GM12878 (cell line): ENCODE data around the gene DNAAF9. TPM values are rescaled to one million over a fixed set of nuclear protein-coding genes. Genes with fewer than 3 reads are reported as not detected.

Experiments used
- BMI1 ChIP-seq: fragments of 450-650 bp; IDR thresholded peaks from 2 replicates; pipeline ENCODE4 v1.6.1; 2016; ENCODE audit warnings: mild to moderate bottlenecking, moderate library complexity, borderline replicate concordance
- CHD2 ChIP-seq: IDR thresholded peaks from 2 replicates; pipeline ENCODE4 v1.6.1; 2011; ENCODE audit warnings: low read depth, low read length, improper control_type of control experiment, borderline replicate concordance
- FOXK2 ChIP-seq: fragments of 450-650 bp; IDR thresholded peaks from 2 replicates; pipeline ENCODE4 v1.6.1; 2017; ENCODE audit warnings: mild to moderate bottlenecking, moderate library complexity
- MTA2 ChIP-seq: fragments of 450-650 bp; IDR thresholded peaks from 2 replicates; pipeline ENCODE4 v1.6.1; 2016; ENCODE audit warnings: low read depth, mild to moderate bottlenecking, moderate library complexity
- NKRF ChIP-seq: fragments of 450-650 bp; conservative IDR thresholded peaks from 2 replicates; pipeline ENCODE4 v1.6.1; 2017; ENCODE audit warnings: mild to moderate bottlenecking, moderate library complexity
- RFX5 ChIP-seq: IDR thresholded peaks from 2 replicates; pipeline ENCODE4 v1.6.1; 2011; ENCODE audit warnings: low read depth, low read length, improper control_type of control experiment
- SKIL ChIP-seq: fragments of 450-650 bp; IDR thresholded peaks from 2 replicates; pipeline ENCODE4 v1.6.1; 2017; ENCODE audit warnings: mild to moderate bottlenecking, low read depth, inconsistent platforms; ENCODE audit not compliant: poor library complexity, severe bottlenecking
- SMAD1 ChIP-seq: fragments of 450-650 bp; IDR thresholded peaks from 2 replicates; pipeline ENCODE4 v1.6.1; 2018; ENCODE audit warnings: mild to moderate bottlenecking, low read depth; ENCODE audit not compliant: partially characterized antibody
- TCF12 ChIP-seq: IDR thresholded peaks from 2 replicates; pipeline ENCODE4 v1.6.1; 2011; ENCODE audit warnings: low read depth, mild to moderate bottlenecking, low read length
- TCF7 ChIP-seq: IDR thresholded peaks from 2 replicates; pipeline ENCODE4 v1.6.1; 2014; ENCODE audit warnings: antibody characterized with exemption, borderline replicate concordance
- ZNF24 ChIP-seq: fragments of 450-650 bp; IDR thresholded peaks from 2 replicates; pipeline ENCODE4 v1.6.1; 2017; ENCODE audit warnings: antibody characterized with exemption, mild to moderate bottlenecking
- ZNF274 ChIP-seq: IDR thresholded peaks from one replicate; pipeline ENCODE4 v1.8.0; 2011; ENCODE audit not compliant: insufficient read length, insufficient read depth
- ZSCAN29 ChIP-seq: fragments of 450-650 bp; IDR thresholded peaks from 2 replicates; pipeline ENCODE4 v1.6.1; 2017; ENCODE audit warnings: mild to moderate bottlenecking, moderate library complexity
- polyA plus RNA-seq, 11 experiments: library from polyadenylated mRNA; depleted of rRNA in 4 of 11; unstranded in 6 of 11; stranded (reverse) in 5 of 11; fragments of >200 nt; fragmentation: Nextera tagmentation in 4 of 11; fragmentation: Illumina TruSeq in 1 of 11; extraction: Ambion mirVana in 4 of 11; extraction: Trizol in 1 of 11; gene quantifications; 1 replicate in 1 of 11; 2 replicates in 10 of 11; pipeline versions ENCODE4 v1.2.1 to v1.2.3, GENCODE V29; 2011 to 2016; ENCODE audit warnings: inconsistent platforms in 2 of 11, missing spikeins in 2 of 11, low read depth in 1 of 11
- total RNA-seq, 4 experiments: library from RNA; depleted of rRNA in 3 of 4; stranded (reverse); fragments of >200 nt in 3 of 4; fragmentation: Illumina TruSeq in 1 of 4; extraction: Trizol in 1 of 4; gene quantifications; 2 replicates each; pipeline versions ENCODE4 v1.2.1 to v1.2.3, GENCODE V29; 2013 to 2021
- TF ChIP-seq, protein P1 (sequence below): IDR thresholded peaks from 2 replicates; pipeline ENCODE4 v1.6.1; 2012; ENCODE audit warnings: improper control_type of control experiment, low read depth, low read length; ENCODE audit not compliant: insufficient replicate concordance

The DNAAF9 gene
- total and polyA plus RNA-seq, 10 of the 15 experiments (the other 5 are each of a cell fraction or from before 2014, with no cell fraction given): 0.08 to 2.1 (median 1.3) TPM

- TF ChIP-seq, protein P1, sequence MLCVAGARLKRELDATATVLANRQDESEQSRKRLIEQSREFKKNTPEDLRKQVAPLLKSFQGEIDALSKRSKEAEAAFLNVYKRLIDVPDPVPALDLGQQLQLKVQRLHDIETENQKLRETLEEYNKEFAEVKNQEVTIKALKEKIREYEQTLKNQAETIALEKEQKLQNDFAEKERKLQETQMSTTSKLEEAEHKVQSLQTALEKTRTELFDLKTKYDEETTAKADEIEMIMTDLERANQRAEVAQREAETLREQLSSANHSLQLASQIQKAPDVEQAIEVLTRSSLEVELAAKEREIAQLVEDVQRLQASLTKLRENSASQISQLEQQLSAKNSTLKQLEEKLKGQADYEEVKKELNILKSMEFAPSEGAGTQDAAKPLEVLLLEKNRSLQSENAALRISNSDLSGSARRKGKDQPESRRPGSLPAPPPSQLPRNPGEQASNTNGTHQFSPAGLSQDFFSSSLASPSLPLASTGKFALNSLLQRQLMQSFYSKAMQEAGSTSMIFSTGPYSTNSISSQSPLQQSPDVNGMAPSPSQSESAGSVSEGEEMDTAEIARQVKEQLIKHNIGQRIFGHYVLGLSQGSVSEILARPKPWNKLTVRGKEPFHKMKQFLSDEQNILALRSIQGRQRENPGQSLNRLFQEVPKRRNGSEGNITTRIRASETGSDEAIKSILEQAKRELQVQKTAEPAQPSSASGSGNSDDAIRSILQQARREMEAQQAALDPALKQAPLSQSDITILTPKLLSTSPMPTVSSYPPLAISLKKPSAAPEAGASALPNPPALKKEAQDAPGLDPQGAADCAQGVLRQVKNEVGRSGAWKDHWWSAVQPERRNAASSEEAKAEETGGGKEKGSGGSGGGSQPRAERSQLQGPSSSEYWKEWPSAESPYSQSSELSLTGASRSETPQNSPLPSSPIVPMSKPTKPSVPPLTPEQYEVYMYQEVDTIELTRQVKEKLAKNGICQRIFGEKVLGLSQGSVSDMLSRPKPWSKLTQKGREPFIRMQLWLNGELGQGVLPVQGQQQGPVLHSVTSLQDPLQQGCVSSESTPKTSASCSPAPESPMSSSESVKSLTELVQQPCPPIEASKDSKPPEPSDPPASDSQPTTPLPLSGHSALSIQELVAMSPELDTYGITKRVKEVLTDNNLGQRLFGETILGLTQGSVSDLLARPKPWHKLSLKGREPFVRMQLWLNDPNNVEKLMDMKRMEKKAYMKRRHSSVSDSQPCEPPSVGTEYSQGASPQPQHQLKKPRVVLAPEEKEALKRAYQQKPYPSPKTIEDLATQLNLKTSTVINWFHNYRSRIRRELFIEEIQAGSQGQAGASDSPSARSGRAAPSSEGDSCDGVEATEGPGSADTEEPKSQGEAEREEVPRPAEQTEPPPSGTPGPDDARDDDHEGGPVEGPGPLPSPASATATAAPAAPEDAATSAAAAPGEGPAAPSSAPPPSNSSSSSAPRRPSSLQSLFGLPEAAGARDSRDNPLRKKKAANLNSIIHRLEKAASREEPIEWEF: no peak
- TF ChIP-seq TCF12: no peak
- no peak for TF ChIP-seq TCF7
- TF ChIP-seq SKIL: no peak
- no peak for TF ChIP-seq CHD2
- TF ChIP-seq ZNF24: no peak
- TF ChIP-seq NKRF: no peak
- TF ChIP-seq ZNF274: no peak
- no peak for TF ChIP-seq FOXK2
- TF ChIP-seq BMI1: no peak
- TF ChIP-seq SMAD1: no peak
- TF ChIP-seq MTA2: no peak
- no peak for TF ChIP-seq ZSCAN29
- no peak for TF ChIP-seq RFX5
- TF ChIP-seq, all 136 proteins: peak for 0
Observed at GRCh38 chr20:3446779-3447178, 39.3 kb upstream of the DNAAF9 start (continued).
